Thoracic aorta (tissue), 2 donors: ENCODE measurements around the gene CASP6. TPM values are rescaled to one million over a fixed set of nuclear protein-coding genes. Genes with fewer than 3 reads are reported as not detected.

ENCODE experiments used
- ATAC-seq: fragments of 150-250 bp; one replicate; pipeline ENCODE4 v1.8.0; 2017; ENCODE audit warnings: low read depth; ENCODE audit not compliant: insufficient number of reproducible peaks, low FRiP score
- DNase-seq: peaks from one replicate; pipeline ENCODE4 v3.0.0-alpha.2; 2020; ENCODE audit warnings: low spot score
- H3K27ac ChIP-seq, 2 donors: fragments of 200-600 bp; sonication (generic); 1 replicate in 1 of 2; 2 replicates in 1 of 2; pipeline ENCODE4 v1.5.1; 2016; ENCODE audit warnings: mild to moderate bottlenecking in 2 of 2, moderate library complexity in 2 of 2
- H3K27me3 ChIP-seq: fragments of 200-600 bp; sonication (generic); replicated peaks from 2 replicates; pipeline ENCODE4 v1.6.0; 2016; ENCODE audit warnings: mild to moderate bottlenecking; ENCODE audit not compliant: insufficient read depth
- H3K36me3 ChIP-seq: fragments of 200-600 bp; sonication (generic); one replicate; pipeline ENCODE4 v1.5.1; 2016
- H3K4me1 ChIP-seq, 2 donors: fragments of 200-600 bp; sonication (generic); 1 replicate in 1 of 2; 2 replicates in 1 of 2; pipeline versions ENCODE4 v1.5.1 to v1.6.0; 2016; ENCODE audit warnings: low read depth in 2 of 2, mild to moderate bottlenecking in 1 of 2; ENCODE audit not compliant: control insufficient read depth in 1 of 2
- H3K4me3 ChIP-seq: fragments of 200-600 bp; sonication (generic); 2 replicates; pipeline ENCODE4 v1.5.1; 2016; ENCODE audit warnings: mild to moderate bottlenecking
- H3K9me3 ChIP-seq: fragments of 200-600 bp; sonication (generic); 2 replicates; pipeline ENCODE4 v1.5.1; 2016
- total RNA-seq, 2 donors: library from RNA; depleted of rRNA; stranded (reverse); fragments of >200 nt; gene quantifications; one replicate each; pipeline versions ENCODE4 v1.1.0 to v1.2.3, GENCODE V29; 2016
- TF ChIP-seq, protein P1 (sequence below): fragments of 200-600 bp; sonication (generic); IDR thresholded peaks from one replicate; pipeline ENCODE4 v1.5.1; 2019; ENCODE audit warnings: antibody characterized with exemption

Gene CASP6
- total RNA-seq, 2 donors from 2014 or later = 9.0 to 17.3 TPM

DNA sequence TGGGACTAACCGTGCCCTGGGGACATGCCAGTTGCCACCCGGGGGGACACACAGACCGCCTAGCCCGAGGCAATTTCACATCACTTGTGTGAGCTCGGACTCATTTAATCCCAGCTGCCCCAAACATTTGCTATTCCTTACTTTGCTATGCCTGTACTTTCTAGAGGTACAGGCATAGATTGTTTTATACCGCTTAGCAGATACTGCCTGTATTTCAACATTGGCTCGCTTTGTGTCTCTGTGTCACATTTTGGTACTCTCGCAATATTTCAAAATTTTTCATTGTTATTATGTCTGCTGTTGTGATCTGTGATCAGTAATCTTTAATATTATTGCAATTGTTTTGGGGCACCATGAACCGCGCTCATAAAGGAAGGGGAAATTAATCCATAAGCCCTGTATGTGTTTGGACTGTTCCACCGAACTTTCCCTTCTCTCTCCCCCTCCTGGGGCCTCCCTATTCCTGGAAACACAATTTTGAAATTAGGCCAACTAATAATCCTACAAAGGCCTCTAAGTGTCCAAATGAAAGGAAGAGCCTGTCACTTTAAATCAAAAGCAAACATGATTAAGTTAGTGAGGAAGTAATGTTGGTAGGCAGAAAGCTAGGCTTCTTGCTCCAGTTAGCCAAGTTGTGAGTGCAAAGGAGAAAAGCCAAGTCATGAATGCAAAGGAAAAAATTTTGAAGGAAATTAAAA is 568 bp upstream of the CASP6 start:
- peak overlapping the region; percentile 76 to 84 for H3K27ac ChIP-seq
- H3K4me3 ChIP-seq = peak overlapping the region; percentile 98
- peaks cover 12 to 16% of the 10 kb centered on the region in 2 donors for H3K4me1 ChIP-seq
- TF ChIP-seq, protein P1, sequence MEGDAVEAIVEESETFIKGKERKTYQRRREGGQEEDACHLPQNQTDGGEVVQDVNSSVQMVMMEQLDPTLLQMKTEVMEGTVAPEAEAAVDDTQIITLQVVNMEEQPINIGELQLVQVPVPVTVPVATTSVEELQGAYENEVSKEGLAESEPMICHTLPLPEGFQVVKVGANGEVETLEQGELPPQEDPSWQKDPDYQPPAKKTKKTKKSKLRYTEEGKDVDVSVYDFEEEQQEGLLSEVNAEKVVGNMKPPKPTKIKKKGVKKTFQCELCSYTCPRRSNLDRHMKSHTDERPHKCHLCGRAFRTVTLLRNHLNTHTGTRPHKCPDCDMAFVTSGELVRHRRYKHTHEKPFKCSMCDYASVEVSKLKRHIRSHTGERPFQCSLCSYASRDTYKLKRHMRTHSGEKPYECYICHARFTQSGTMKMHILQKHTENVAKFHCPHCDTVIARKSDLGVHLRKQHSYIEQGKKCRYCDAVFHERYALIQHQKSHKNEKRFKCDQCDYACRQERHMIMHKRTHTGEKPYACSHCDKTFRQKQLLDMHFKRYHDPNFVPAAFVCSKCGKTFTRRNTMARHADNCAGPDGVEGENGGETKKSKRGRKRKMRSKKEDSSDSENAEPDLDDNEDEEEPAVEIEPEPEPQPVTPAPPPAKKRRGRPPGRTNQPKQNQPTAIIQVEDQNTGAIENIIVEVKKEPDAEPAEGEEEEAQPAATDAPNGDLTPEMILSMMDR = no peak
- no peaks in the 10 kb centered on the region for H3K9me3 ChIP-seq
- H3K27me3 ChIP-seq = no peaks in the 10 kb centered on the region
- no peaks in the 10 kb centered on the region for H3K36me3 ChIP-seq
- DNase-seq (no peak), ATAC-seq (no peak)

DNA sequence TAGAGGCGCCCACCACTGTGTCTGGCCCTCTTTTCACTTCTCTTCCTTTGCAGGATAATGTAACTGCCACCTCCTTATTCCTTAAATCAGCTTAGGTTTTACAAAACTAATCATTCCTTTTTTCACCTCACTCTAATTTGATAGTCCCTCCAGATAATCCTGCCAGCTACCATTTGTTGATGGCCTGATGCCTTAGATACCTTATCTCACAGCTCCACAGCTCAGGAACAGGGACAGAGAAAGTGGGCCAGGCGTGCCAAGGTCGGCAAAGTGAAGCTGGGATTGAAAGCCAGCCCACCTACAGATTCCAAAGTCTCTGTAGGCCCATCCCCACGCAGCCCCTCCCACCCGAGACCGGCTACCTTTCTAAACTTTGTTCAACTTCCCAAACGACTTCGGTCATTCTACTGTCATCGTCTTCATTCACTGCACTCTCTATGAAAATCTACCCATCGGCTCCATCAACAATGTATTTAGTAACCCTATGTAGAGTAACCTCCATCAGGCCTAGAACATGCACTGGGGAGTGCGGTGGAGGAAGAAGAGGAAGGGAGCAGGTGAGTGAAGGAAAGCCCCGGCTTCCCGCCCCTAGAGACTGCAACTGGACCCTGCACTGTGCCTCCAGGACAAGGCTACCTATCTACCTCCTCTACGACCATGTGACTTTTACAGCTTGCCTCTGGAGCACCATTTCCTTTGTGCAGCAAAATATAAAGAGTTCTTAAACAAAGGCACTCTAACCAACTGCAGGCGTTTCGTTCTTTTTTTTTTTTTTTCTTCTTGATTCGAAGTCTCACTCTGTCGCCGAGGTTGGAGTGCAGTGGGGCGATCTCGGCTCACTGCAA is 1.5 kb downstream of the CASP6 start:
- ATAC-seq = no peak
- peak overlapping the region; percentile 76 to 84 for H3K27ac ChIP-seq
- H3K36me3 ChIP-seq = peaks cover 5% of the 10 kb centered on the region

DNA sequence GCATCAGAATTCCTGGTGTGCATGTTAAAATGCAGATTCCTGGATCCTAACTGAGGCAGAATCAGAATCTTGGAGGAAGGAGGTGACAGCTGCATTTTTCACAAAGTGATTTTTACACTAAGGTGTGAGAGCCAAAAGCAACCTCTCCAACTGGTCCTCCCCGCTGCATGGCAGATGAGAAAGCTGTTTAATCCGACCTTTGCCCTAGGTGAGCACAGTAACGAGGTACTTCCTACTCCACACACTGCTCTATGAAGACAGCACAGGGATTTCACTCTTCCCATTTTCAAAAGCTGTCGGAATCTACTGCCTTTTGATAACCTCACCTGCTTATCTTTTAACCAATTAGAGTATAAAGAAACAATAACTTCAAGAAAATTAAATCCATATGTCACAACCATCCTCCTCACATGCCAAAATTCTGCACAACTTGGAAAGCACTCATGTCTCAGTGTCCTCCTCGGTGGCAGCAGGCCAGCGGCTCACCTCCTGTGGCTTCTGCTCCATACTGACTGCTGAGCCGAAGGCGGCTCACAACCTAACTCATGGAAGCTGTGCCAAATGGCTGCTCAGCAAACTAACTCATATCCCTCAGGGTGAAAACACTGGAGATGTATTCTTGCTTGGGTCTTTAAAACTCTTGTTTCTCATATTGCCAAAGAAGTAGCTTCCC is 3.6 kb downstream of the CASP6 start:
- H3K36me3 ChIP-seq = peaks cover 5% of the 10 kb centered on the region
- H3K4me1 ChIP-seq = peaks cover 12 to 13% of the 10 kb centered on the region in 2 donors
- H3K27ac ChIP-seq = no peak overlapping the region
- no peak for ATAC-seq
- no peaks in the 10 kb centered on the region for H3K27me3 ChIP-seq
- TF ChIP-seq, protein P1 = no peak
- H3K4me3 ChIP-seq = no peak overlapping the region
- H3K9me3 ChIP-seq = no peaks in the 10 kb centered on the region
- no peak for DNase-seq

More for the DNA sequence above, 1.5 kb downstream of the CASP6 start:
- Histone ChIP-seq H3K4me3 (peak overlapping the region; percentile 98), H3K4me1 (peaks cover 12 to 13% of the 10 kb centered on the region in 2 donors), H3K27me3 (no peaks in the 10 kb centered on the region), H3K9me3 (no peaks in the 10 kb centered on the region)
- no peak for DNase-seq
- TF ChIP-seq, protein P1 = no peak

DNA sequence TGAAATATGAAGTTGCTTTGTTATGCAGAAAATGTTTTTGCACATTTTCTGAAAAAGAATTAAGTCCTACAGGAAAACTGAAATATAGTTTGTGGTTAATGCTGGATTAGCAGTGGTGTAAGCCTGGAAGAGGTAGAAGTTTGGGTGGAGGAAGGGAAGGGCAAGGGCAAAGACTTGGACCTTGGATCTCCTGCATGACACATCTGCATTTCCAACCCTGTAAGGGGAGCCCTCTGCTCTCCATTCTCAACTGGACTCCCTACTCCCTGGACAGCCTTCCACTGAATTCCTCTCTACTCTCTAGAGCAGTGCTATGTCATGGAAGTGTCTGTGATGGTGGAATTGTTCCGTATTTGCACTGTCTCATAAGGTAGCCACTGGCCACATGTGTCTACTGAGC is 4.6 kb downstream of the CASP6 start:
- peaks cover 10% of the 10 kb centered on the region for H3K36me3 ChIP-seq
- no peak for DNase-seq
- H3K9me3 ChIP-seq = no peaks in the 10 kb centered on the region
- peaks cover 9 to 13% of the 10 kb centered on the region in 2 donors for H3K4me1 ChIP-seq
- H3K27ac ChIP-seq = no peak overlapping the region
- no peak for ATAC-seq
- TF ChIP-seq, protein P1 = no peak
- H3K27me3 ChIP-seq = no peaks in the 10 kb centered on the region
- H3K4me3 ChIP-seq = no peak overlapping the region
